ENCODE results near the gene MLIP.

Gene MLIP

DNA sequence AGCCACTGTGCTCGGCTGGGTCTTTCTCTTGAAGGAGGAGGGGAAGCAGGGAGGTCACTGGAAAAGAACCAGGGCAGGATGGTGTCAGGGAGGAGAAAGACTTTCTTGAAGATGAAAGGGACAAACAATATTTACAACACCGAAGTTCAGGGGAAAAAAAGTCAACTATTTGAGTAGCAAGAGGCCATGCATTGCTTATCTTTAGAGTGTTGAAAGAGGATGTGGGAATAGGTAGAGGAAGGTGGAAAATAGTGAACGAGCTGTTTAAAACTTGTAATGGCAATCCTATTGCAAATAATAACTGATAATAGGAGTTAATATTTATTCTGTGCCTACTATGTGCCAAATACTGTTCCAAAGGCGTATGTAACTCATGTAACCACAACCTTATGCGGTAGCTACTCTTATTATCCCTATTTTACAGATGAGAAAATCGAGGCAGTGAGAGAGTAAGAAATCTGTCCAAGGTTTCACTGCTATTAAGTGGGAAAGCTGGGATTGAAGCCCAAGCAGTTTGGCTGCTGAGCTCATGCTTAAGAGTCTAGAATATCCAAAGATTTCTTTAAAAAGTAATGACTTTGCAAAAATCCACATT is 12.7 kb upstream of the MLIP start:
- DNase-seq, result no peak

- no peak for DNase-seq
Observed at GRCh38 chr6:54099225-54099624, 12.0 kb upstream of the MLIP start.

- DNase-seq, result no peak
Observed at GRCh38 chr6:54100411-54101006, 10.7 kb upstream of the MLIP start.

DNA sequence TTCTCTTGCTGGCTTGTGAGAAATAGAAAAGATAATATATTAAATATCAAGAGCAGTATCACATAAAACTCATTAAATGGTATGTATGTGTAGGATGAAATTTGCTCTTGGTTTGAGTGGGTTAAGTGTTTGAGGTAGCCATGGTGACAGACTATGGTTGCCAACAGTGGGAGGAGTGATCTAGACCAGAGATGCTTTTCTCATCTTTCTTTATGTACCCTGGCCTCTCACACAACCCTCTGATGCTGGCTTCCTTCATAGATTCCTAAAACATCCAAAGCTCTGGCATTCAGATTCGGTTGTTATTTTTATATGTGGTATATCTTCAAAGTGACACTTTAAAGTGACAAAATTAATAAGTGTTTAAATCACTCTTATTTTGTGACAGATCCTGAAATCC is 9.0 kb upstream of the MLIP start:
- no peak for DNase-seq

DNA sequence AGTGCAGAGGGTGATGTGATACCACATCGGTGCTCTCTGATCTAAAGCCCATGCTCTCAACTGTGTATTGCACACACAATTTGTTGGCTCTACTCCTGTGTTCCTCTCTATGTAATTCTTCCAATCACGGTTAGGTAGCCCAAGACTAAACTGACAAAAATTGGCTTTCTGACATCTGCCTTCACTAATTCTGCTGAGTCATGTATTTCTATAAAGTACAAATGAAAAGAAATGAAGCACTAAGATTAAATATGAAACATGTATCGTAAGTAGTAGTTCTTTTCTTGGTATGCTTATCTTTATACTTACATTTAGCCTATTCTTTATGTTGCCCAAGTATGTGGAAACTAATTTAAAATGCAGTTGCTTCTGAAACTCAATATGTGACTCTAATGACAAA is 7.7 kb upstream of the MLIP start:
- no peak for DNase-seq

- no peak for DNase-seq
Observed at GRCh38 chr6:54106727-54107126, 4.5 kb upstream of the MLIP start.

DNA sequence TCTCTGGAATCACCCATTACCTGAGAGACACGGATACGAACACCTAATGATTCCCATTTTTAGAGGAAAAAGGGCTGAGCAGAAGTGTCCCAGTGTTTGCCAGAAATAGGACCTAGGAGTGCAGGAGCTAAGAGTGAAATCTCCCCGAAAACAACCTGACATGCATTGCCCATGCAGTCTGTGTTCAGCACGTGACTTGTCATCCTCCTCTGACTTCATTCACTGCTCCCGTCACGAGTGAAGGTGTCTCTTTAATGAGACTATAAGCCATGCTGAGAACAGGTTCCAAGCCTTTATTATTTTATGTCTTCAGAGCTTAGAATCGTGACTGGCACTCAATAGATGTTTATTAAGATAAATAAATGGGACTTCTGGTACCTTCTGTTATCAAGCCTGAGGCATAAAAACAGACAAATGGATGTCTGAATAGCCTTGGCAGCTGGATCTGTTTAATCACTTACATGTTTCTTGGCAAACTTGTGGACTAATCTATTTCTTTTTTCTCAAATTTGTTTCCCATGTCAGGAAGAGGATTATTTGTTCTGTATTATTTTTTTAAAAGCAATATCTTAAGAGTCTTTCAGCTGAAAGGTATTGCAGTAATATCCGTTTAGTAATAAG is 3.7 kb upstream of the MLIP start:
- no peak for DNase-seq

DNA sequence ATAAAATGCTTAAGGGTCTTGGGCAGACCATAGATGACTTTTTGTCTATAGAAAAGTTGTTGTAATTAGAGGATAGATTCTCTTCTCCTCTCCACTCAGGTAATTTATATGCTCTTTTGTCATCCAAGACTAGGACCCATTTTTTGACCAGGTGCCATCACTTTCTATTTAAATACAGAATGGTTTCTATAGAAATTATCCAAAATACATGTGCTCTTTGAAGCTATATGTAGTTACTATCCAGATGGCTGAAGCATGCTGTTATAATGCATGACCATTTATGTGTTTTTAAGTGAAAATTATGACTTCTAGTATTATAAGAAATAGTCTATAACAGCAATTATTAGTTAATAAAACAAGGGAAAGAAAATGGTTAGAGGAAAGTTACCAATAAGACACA is 3.0 kb upstream of the MLIP start:
- DNase-seq, result no peak

DNA sequence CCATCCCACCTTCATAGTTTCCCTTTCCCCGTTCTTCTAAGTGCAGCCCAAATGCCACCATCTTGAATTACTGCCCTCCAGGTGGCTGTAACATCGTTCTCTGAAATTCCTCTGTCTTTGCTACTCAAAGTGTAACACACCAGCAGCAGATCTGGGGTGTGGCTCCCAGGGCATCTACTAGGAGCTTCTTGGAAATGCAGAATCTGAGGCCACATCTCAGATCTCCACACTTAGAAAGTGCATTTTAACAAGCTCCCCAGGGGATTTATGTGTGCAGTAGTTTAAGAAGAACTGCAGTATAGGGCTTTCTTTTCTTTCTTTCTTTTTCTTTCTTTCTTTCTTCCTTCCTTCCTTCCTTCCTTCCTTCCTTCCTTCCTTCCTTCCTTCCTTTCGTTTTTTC is 1.7 kb upstream of the MLIP start:
- DNase-seq, result no peak

DNA sequence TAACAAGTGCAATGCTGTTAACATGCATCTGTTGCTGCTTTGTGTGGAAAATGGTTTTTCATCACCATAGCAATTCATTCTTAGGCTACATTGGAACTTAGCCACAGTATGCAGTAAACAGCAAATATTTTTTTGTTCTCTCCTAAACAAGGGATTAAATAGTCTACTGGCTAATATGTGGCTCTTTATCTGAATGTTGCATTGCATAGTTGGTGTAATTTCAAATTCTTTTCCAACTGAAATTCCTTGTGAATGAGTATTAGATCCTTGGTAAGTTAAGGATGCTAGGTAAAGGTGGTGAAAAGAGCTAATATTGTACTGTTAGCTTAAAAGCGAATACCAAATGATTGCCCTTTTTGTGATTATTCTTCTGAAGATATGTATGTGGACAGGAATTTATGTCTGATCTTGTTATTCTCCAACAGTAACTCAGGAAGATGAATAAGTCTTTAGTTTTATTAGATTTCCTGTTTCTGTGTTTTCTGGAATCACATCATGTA is 958 bp downstream of the MLIP start:
- DNase-seq, result no peak

GRCh38 chr6:54114991-54115390 is 3.7 kb downstream of the MLIP start:
- no peak for DNase-seq

- no peak for DNase-seq
Observed at GRCh38 chr6:54115966-54116365, 4.7 kb downstream of the MLIP start.

GRCh38 chr6:54118117-54118516 is 6.9 kb downstream of the MLIP start:
- no peak for DNase-seq

DNA sequence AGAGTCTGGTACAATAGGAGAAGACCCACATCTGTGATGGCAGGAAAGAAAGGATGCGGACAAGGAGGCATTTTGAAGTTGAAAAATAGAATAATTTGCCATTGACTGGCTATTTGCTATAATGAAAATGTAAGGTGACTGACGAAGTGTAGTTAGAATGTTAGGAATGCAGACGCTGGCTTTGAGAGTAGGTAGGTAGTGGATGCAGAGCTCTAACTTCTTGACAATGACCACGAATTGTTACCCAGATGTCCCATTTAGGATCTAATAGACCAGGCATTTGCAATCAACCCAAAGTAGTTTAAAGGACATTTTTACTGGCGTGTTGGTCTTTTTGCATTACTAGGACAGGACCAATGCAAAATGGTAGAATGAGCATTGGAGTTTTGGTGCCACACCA is 14.2 kb downstream of the MLIP start:
- DNase-seq, result no peak

DNA sequence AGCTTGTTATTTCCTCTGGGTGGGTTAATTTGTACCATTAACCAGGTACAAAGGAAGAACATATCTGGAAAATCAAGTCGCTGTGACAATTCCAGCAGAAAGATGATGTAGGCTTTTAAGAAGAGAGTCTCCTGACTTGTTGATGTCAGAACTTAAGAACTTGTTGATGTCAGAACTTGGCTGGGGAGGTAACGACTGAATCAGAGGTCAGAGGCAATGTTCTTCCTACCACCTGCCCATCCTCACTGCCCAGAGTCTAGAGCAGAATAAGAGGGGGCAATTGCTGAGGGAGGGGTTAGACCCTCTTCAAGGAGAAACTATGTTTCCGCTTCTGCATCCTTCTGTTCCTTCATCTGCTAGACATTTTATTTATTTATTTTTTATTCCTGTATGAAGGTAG is 18.9 kb downstream of the MLIP start:
- DNase-seq, result no peak

- no peak for DNase-seq
Observed at GRCh38 chr6:54132587-54132986, 21.3 kb downstream of the MLIP start.

GRCh38 chr6:54133186-54133585 is 21.9 kb downstream of the MLIP start:
- no peak for DNase-seq

- no peak for DNase-seq
Observed at GRCh38 chr6:54134935-54135334, 23.7 kb downstream of the MLIP start.

DNA sequence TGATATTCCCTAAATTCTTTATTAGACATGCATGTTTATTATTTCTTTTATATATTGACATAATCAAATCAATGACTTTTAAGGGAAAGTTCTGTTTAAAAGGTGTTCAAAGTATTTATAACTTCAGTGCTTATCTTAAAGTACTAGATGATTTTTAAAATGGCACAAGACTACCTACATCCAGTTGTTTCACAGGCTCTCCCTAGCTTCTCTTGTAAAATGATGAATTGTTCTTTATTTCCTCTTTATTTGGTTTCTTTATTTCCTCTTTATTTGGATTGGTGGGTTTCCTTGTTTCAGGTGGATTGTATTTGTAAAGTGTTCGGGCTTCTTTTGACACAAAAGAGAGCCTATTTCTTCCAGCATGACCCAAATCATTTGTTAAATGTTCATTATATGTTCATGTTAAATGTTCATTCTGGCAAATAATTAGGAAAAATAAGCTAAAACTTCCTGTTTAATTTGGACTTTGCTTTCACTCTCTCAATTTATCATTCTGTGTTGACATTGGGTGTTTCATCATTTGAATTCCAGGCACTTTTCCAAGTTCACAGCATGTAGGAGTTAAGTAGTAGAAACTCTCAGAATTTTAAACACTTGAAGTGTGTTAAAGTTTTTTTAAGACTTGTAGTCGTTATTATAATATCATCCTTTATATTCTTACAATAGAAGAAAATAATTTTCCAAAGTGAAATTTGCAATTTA is 24.6 kb downstream of the MLIP start:
- DNase-seq, result no peak

GRCh38 chr6:54138795-54139194 is 27.6 kb downstream of the MLIP start:
- no peak for DNase-seq

DNA sequence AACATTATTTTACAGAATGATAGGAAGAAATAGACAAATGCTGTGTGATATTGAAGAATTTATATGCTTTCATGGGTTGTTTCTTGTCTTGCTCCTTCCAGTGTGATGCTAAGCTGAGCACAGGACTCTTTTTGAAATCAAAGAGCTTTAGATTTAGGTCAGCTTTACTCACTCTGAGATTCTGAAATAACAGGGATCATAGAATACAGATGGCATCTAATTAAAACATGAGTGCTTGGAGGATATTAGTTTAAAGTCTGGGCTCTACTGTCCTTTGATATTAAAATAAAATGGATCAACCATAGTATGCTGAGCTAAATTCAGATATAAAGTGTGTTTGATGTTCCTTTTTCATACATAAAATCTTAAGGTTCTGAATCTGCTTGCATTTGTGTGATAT is 29.6 kb downstream of the MLIP start:
- DNase-seq, result no peak

- no peak for DNase-seq
Observed at GRCh38 chr6:54142889-54143519, 31.8 kb downstream of the MLIP start.

- DNase-seq, result no peak
Observed at GRCh38 chr6:54151861-54152260, 40.6 kb downstream of the MLIP start.
